Activated naive CD4-positive, alpha-beta T cell treated with anti-CD3 and anti-CD28 coated beads, Interleukin-2, amount 50 U/mL, for 24 hours (primary cell): ENCODE measurements around the gene ATP2B2.

ENCODE experiments used
- H3K27ac Mint-ChIP-seq: one replicate; pipeline ENCODE4 v1.8.0; 2021; ENCODE audit warnings: mild to moderate bottlenecking, mixed read lengths
- H3K27me3 Mint-ChIP-seq: one replicate; pipeline ENCODE4 v1.8.0; 2021; ENCODE audit warnings: mixed read lengths
- H3K36me3 Mint-ChIP-seq: one replicate; pipeline ENCODE4 v1.8.0; 2021; ENCODE audit warnings: mixed read lengths
- H3K4me1 Mint-ChIP-seq: one replicate; pipeline ENCODE4 v1.8.0; 2021; ENCODE audit warnings: mixed read lengths
- H3K4me3 Mint-ChIP-seq: one replicate; pipeline ENCODE4 v1.8.0; 2021; ENCODE audit warnings: mild to moderate bottlenecking, mixed read lengths
- H3K9me3 Mint-ChIP-seq: one replicate; pipeline ENCODE4 v1.8.0; 2021; ENCODE audit warnings: mixed read lengths

Gene ATP2B2

DNA sequence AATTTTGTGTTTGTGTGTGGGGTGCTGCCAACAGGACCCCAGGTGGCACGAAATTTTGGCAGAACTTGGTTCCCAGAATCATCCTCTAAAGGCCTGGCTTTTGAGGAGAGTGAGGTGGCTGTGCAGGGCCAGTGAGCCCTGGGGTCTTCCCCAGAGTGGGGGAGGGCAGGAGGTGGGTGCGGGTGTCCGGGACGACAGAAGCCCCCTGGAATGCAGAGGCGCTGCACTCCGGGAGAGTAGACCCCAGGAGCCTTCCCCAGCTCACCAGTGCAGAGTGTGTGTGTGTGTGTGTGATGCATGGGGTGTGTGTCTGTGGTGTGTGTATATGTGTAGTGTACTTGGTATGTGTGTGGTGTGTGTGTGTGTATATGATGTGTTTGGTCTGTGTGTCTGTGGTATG is 140.1 kb downstream of the ATP2B2 start:
- H3K27ac Mint-ChIP-seq, result no peak overlapping the region
- no peaks in the 10 kb centered on the region for H3K9me3 Mint-ChIP-seq
- no peaks in the 10 kb centered on the region for H3K36me3 Mint-ChIP-seq
- H3K27me3 Mint-ChIP-seq, result peaks cover 2% of the 10 kb centered on the region
- no peak overlapping the region for H3K4me3 Mint-ChIP-seq
- H3K4me1 Mint-ChIP-seq, result peaks cover 12% of the 10 kb centered on the region

DNA sequence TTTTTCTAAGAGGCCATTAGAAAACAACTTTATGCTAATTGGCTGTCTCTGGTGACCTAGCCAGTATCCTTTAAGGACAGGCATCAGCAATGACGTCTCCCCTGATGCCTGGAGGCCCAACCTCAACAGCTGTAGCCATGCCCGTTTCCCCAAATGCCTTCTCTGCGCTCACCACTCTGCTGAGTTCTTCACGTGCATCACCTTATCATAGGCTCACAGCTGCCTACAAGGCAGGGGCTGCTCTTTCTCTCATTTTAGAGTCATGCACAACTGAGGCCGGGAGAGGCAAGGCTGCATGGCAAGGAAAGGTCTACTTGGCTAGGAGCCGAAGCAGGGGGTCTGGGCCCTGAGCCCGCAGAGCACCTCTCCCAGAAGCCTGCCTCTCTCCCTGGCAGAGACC is 140.6 kb downstream of the ATP2B2 start:
- no peak overlapping the region for H3K27ac Mint-ChIP-seq
- H3K4me3 Mint-ChIP-seq, result no peak overlapping the region

DNA sequence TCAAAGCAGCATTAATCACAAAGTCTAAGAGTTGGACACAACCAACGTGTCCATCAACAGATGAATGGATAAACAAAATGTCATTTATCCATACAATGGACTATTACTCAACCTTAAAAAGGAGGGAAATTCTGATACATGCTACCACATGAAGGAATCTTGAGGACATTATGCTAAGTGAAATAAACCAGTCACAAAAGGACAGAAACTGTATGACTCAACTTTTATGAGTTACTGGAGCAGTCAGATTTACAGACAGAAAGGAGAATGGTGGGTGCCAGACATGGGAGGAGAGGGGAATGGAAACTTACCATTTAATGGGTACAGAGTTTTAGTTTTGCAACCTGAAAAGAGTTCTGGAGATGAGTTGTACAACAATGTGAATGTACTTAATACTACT is 141.5 kb downstream of the ATP2B2 start:
- no peaks in the 10 kb centered on the region for H3K36me3 Mint-ChIP-seq
- H3K4me3 Mint-ChIP-seq, result no peak overlapping the region
- H3K9me3 Mint-ChIP-seq, result no peaks in the 10 kb centered on the region
- H3K27me3 Mint-ChIP-seq, result peaks cover 2% of the 10 kb centered on the region
- H3K4me1 Mint-ChIP-seq, result peaks cover 12% of the 10 kb centered on the region
- peak overlapping the region; percentile 13 for H3K27ac Mint-ChIP-seq

More for the DNA sequence above, 140.6 kb downstream of the ATP2B2 start:
- H3K36me3 Mint-ChIP-seq, result no peaks in the 10 kb centered on the region
- H3K4me1 Mint-ChIP-seq, result peaks cover 12% of the 10 kb centered on the region
- H3K27me3 Mint-ChIP-seq, result peaks cover 2% of the 10 kb centered on the region
- H3K9me3 Mint-ChIP-seq, result no peaks in the 10 kb centered on the region

DNA sequence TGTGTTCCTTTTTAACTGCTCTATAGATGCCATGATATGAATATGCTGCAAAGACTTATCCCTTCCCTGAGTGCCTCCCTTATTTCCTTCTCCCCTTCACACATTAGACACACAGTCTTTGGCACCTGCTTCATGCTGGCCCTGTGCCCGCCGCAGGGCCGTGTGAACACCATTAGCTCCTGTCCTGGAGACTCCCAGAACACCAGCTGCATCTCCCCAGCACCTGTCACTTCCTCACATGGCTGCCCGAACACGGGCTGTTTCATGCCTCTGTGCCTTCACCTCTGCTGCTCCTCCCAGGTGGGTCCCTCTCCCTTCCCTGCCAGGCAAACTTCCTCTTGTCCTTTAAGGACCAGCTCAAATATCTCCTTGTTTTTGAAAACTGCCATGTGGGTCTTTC is 144.0 kb downstream of the ATP2B2 start:
- Mint-ChIP-seq H3K36me3 (no peaks in the 10 kb centered on the region), H3K4me3 (no peak overlapping the region), H3K4me1 (peaks cover 8% of the 10 kb centered on the region), H3K27ac (no peak overlapping the region), H3K9me3 (no peaks in the 10 kb centered on the region), H3K27me3 (peaks cover 2% of the 10 kb centered on the region)

DNA sequence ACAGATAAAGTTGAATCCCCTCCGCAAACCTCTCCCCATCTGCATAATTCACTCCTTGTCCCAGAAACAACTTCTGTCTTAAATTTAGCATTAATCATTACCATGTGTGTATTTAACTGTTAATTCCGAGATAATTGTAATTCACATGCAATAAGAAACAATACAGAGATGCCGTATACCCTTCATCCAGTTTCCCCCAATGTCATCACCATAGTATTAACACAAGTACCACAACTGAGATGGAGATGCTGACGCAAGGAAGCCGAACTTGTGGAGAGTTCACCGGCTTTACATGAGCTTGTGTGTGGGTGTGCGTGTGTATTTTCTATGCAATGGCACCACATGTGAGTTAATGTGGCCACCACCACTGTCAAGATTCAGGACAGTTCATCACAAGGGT is 144.9 kb downstream of the ATP2B2 start:
- no peak overlapping the region for H3K4me3 Mint-ChIP-seq
- H3K9me3 Mint-ChIP-seq, result no peaks in the 10 kb centered on the region
- H3K36me3 Mint-ChIP-seq, result no peaks in the 10 kb centered on the region
- peaks cover under 1% of the 10 kb centered on the region for H3K4me1 Mint-ChIP-seq
- no peak overlapping the region for H3K27ac Mint-ChIP-seq
- peaks cover 2% of the 10 kb centered on the region for H3K27me3 Mint-ChIP-seq

DNA sequence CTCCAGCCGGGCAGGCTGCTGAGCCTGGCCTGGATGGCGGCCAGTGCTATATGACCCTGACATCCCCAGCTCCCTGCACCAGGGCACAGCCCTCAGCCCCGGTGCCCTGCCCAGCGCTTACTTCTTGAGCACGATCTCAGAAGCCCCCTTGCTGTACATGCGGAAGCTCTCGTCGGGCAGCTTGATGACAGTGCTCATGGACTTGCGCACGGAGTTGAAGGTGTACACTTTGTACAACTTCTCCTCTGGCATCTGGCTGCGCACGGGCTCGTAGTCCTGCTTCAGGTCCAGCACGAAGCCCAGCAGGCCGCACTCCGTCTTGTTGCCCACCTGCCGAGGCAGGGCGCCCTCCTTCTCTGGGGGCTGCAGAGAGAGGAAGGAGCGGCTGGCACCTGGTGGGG is 145.6 kb downstream of the ATP2B2 start:
- no peaks in the 10 kb centered on the region for H3K4me1 Mint-ChIP-seq
- H3K27ac Mint-ChIP-seq, result no peak overlapping the region
- H3K36me3 Mint-ChIP-seq, result no peaks in the 10 kb centered on the region
- H3K4me3 Mint-ChIP-seq, result no peak overlapping the region
- H3K9me3 Mint-ChIP-seq, result no peaks in the 10 kb centered on the region
- H3K27me3 Mint-ChIP-seq, result peaks cover 2% of the 10 kb centered on the region

DNA sequence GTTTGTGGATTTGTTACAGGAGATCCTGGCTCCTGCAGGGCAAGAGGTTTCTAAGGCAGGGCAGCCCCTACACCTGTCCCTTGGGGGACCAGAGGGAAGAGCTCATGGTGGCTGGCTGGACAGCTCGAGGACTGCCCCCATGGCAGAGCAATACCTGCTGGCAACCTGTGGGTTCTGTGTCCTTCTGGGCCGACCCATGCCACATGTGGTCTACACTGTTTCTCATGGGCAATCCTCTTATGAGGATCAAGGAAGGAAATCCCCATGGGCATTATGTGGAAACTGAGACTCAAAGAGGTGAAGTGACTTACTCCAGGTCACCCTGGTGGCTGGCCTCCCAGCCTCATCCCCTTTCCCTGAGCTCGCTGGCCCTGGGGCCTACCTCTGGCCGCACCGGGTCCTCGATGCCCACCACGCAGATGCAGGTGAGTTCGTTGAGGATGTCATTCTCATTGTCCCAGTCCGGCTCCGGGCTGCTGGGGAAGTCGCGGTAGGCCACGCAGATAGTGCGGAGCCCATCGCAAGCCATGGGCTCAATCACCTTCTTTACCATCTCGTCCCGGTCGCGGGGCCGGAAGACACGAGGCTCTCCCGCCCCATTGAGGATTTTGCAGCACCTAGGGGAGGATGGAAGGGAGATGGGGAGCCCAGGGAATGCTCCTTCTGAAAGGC is 146.9 kb downstream of the ATP2B2 start:
- no peak overlapping the region for H3K27ac Mint-ChIP-seq
- no peak overlapping the region for H3K4me3 Mint-ChIP-seq
- no peaks in the 10 kb centered on the region for H3K9me3 Mint-ChIP-seq

DNA sequence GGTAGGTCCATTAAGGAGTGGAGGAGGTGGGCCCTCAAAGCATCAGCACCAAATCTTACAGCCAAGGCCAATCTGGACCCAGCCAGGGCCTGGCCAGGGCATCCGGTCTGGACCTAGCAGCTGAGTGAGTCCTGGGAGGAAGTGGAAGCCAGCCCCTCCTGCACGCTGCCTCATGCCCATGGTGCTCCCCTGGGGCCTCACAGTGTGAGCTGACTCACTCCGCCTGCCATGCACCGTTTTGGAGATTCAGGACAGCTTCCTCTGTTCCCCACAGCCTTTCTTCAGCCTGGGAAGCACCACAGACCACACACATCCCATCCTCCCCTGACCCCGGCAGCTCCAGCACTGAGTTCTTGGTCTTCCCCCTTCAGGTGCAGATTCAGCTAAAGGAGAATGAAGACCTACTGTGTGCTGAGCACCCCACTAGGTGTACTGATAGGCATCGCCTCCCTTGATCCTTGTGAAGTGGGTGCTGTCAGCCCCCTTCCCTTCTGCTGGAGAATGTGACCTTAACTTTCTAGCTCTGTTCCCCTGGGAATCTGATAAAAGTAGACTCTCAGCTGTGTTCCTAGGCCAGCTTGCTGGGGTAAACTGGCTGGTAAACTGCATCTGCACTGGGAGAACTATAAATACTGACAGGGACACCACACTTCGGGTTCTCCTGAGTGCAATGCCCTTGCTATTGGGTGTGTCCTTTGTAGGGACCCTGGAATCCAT is 147.6 kb downstream of the ATP2B2 start:
- H3K36me3 Mint-ChIP-seq, result no peaks in the 10 kb centered on the region
- no peak overlapping the region for H3K4me3 Mint-ChIP-seq
- peaks cover 2% of the 10 kb centered on the region for H3K27me3 Mint-ChIP-seq
- peaks cover 4% of the 10 kb centered on the region for H3K4me1 Mint-ChIP-seq
- no peak overlapping the region for H3K27ac Mint-ChIP-seq
- H3K9me3 Mint-ChIP-seq, result no peaks in the 10 kb centered on the region

More for the DNA sequence above, 146.9 kb downstream of the ATP2B2 start:
- Mint-ChIP-seq H3K4me1 (peaks cover 4% of the 10 kb centered on the region), H3K27me3 (peaks cover 2% of the 10 kb centered on the region), H3K36me3 (no peaks in the 10 kb centered on the region)

DNA sequence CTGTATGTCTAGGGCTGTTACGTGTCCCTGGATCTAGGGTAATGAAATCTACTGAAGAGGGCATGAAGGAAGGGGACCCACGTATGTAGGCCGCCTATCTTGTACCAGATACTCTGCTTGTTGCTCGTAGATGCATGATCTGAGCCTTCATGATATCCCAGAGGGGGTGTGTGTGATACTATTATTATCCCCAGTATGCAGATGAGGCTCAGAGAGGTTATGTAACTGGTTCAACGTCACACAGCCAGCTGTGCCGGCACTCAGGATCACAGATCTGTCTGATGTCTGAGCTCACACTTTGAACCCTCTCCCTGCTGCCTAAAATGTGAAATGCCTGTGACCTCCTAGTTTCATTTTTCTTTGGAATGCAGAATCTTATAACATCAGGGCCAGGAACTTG is 148.3 kb downstream of the ATP2B2 start:
- no peak overlapping the region for H3K27ac Mint-ChIP-seq
- no peak overlapping the region for H3K4me3 Mint-ChIP-seq
- peaks cover 4% of the 10 kb centered on the region for H3K4me1 Mint-ChIP-seq
- H3K9me3 Mint-ChIP-seq, result no peaks in the 10 kb centered on the region
- peaks cover 2% of the 10 kb centered on the region for H3K27me3 Mint-ChIP-seq
- H3K36me3 Mint-ChIP-seq, result no peaks in the 10 kb centered on the region

DNA sequence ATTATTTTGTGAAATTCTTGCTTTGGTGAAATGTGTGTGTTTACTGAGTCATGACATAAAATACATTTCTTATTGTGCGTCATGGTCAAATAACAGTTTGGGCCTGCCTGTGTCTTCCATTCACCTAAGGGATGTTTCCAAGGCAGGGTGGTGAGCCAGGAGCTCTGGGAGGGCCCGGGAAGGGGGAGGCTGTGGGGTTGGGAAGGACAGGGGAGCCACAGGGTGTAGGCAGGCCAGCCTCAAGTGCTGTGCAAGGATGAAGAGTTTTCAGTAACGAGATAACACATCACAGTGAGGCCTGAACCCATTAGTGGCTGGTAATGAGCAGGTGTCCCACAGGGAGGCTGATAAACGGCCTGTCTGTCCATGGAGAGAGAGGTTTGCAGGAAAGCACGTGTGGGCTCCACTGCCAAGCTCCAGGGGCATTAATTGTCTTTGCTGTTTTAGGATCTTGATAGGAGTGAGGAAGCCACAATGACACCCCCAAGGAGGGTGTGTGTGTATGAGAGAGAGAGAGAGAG is 148.9 kb downstream of the ATP2B2 start:
- no peak overlapping the region for H3K27ac Mint-ChIP-seq
- H3K4me1 Mint-ChIP-seq, result peaks cover 4% of the 10 kb centered on the region
- peaks cover 2% of the 10 kb centered on the region for H3K27me3 Mint-ChIP-seq
- H3K4me3 Mint-ChIP-seq, result no peak overlapping the region
- no peaks in the 10 kb centered on the region for H3K36me3 Mint-ChIP-seq
- no peaks in the 10 kb centered on the region for H3K9me3 Mint-ChIP-seq

DNA sequence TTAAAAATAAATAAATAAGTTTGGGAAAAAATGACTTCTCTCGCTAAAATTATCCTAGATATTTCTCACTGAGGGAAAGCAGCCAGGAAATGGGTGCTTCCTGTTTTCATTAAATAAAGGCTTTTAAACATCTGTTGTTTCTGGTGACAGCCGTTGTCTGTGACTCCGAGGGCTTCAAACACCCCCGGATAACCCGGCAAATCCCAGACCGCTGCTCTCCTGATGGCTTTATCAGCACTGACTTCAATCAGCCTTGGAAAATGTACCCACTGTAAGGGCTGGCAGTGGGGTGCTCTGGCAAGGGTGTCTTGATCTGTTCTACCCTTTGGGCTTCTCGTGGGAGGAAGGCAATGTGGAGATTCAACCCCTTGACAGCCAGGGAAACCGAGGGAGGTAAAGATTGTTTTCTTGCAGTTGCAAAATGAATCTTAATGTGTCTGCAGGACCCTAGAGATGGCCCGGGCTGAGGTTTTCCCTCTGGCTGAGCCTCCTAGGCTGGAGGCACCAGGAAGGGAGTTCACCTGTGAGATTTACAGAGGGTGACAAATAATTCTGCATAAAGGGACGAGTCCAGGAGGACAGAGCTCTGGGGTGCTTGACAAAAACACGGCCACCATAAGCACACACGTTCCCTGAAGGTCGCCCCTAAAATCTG is 150.9 kb downstream of the ATP2B2 start:
- peaks cover 4% of the 10 kb centered on the region for H3K4me1 Mint-ChIP-seq
- H3K9me3 Mint-ChIP-seq, result no peaks in the 10 kb centered on the region
- H3K4me3 Mint-ChIP-seq, result no peak overlapping the region
- H3K27me3 Mint-ChIP-seq, result no peaks in the 10 kb centered on the region
- no peak overlapping the region for H3K27ac Mint-ChIP-seq
- no peaks in the 10 kb centered on the region for H3K36me3 Mint-ChIP-seq

DNA sequence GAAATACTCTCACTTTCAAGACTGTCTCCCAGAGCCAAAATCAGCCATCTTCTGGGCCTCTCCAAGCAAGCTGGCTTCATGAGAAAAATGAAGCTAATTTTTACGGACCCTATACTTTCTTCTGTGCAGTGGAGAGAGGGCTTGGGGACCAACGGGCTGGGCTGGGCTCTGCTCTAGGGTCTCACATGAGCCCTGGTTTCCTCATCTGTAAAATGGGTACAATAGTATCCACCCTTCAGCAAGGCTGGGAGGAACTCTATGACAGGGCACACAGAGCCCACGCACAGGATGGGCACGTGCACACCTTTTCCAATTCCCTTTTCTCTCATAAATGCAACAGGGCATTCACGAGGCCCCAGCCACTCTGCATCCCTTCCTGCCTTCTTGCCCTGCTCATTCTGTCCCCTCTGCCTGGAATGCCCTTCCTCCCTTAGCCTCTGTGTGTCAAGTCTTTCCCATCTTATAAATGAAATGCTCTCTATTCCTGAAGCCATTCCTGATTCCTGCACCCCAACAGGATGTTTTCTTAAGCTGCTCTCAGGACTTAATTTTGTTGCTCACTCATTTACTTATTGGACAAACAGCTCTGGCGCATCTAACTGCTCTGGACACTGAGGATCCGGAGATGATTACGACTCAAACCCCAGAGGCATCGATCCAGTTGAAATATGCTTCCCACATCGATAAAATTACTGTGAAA is 151.6 kb downstream of the ATP2B2 start:
- Mint-ChIP-seq H3K4me3 (no peak overlapping the region), H3K27ac (no peak overlapping the region), H3K9me3 (no peaks in the 10 kb centered on the region), H3K36me3 (no peaks in the 10 kb centered on the region), H3K27me3 (no peaks in the 10 kb centered on the region), H3K4me1 (peaks cover 4% of the 10 kb centered on the region)

DNA sequence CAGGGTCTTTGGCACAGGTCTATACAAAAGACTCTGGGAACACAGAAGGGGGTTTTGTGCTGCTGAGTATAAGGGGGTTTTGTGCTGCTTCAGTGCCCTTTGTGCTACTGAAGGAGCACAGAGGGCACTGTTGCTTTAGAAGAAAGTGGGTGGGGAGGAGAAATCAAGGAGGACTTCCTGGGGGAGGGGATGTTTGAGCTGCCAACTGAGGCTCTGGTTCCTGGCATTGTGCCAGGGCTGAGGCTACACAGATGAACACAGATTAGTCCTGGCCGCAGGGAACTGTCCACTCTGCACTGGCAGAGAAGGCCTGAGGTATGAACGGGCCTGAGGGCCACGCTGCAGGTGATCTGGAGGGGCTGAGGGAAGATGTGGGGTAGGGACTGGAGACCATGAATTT is 152.2 kb downstream of the ATP2B2 start:
- H3K9me3 Mint-ChIP-seq, result no peaks in the 10 kb centered on the region
- no peaks in the 10 kb centered on the region for H3K27me3 Mint-ChIP-seq
- no peak overlapping the region for H3K4me3 Mint-ChIP-seq
- no peaks in the 10 kb centered on the region for H3K36me3 Mint-ChIP-seq
- no peak overlapping the region for H3K27ac Mint-ChIP-seq
- peaks cover 4% of the 10 kb centered on the region for H3K4me1 Mint-ChIP-seq

DNA sequence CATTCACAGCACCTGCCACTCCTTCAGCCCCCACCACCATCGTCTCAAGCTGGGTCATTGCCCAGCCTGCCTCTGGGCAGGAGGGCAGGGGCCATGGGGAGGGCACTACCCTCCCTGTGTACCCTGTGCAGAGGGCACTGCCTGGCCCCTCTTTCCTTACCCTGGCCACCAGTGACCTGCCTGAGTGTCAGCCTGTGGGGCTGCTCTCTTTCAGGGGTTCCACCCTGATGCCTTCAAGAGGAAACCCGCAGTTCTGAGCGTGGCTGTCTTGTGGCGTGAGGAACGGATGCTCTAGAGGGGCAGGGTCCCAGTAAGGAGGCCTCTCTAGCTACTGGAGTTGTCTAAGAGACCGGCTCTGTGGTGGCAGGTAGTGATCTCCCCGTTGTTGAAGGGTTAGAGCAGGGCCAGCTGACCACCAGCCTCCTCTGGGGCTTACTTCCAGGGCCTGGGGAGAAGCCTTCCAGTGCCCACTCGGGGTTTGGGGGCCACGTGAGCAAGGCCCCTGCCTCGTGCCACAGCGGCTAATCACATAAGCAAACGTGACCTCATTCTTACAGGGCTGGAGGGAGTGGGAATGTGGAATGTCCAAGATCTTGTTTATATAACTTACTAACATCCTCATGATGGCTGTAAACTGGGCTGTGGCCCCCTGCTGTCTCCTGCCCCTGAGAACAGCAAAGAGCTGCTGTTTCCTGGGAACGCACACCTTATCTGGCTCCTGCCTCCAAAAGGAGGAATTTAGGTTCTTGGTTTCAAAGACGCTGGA is 153.1 kb downstream of the ATP2B2 start:
- Mint-ChIP-seq H3K9me3 (no peaks in the 10 kb centered on the region), H3K27me3 (no peaks in the 10 kb centered on the region), H3K4me3 (no peak overlapping the region), H3K4me1 (peaks cover 4% of the 10 kb centered on the region), H3K36me3 (no peaks in the 10 kb centered on the region), H3K27ac (no peak overlapping the region)
